Stimulated activated CD4-positive, alpha-beta T cell treated with anti-CD3 and anti-CD28 coated beads, Interleukin-1b, Interleukin-23, amount 100 ng/mL, for 48 hours (primary cell): ENCODE measurements around the gene CHID1.

ENCODE experiments used
- DNase-seq: peaks from one replicate; pipeline ENCODE4 v3.0.0-alpha.2; 2020

The CHID1 gene

GRCh38 chr11:910589-911030 is at the start of gene CHID1:
TSS of gene CHID1 (minus strand) at chr11:910810. CDS start at chr11:904816, 5,994 bp downstream.
- peak; percentile 85 for DNase-seq

- no peak for DNase-seq
These were observed 49.0 kb upstream of the CHID1 start for GRCh38 chr11:959608-960007.

GRCh38 chr11:959027-959426 is 48.4 kb upstream of the CHID1 start:
- no peak for DNase-seq

GRCh38 chr11:958101-958500 is 47.5 kb upstream of the CHID1 start:
- DNase-seq: no peak

- DNase-seq: no peak
These were observed 46.8 kb upstream of the CHID1 start for GRCh38 chr11:957212-957920.

GRCh38 chr11:955154-956063 is 44.8 kb upstream of the CHID1 start:
- DNase-seq: no peak

DNA sequence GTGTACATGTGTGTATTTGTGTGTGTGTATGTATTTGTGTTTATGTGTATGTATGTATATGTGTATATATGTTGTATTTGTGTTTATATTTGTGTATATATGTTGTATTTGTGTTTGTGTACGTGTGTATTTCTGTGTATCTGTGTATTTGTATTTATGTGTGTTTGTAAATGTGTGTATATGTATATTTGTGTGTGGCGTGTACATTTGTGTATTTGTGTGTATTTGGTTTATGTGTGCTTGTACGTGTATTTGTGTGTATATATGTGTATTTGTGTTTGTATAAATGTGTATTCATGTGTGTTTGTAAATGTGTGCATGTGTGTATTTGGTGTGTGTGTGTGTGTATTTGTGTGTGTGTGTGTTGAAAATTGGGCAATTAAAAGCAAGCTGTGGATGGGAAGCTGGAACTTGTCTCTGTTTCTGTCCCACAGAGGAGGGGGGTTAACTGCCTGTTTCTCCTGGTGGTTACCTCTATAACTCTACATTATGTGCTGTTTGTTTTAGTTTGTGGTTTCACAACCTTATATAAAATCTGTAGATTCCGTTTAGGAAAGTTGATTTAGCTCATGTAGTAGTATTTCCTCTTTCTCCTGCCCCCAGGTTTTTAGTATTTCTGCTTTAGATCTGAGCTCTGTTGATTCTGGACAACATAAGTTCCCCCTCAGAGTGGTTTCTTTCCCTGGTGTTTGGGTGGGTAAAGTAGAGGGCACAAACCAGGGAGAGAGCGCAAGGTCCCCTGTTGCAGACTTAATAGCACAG is 44.0 kb upstream of the CHID1 start:
- no peak for DNase-seq

DNA sequence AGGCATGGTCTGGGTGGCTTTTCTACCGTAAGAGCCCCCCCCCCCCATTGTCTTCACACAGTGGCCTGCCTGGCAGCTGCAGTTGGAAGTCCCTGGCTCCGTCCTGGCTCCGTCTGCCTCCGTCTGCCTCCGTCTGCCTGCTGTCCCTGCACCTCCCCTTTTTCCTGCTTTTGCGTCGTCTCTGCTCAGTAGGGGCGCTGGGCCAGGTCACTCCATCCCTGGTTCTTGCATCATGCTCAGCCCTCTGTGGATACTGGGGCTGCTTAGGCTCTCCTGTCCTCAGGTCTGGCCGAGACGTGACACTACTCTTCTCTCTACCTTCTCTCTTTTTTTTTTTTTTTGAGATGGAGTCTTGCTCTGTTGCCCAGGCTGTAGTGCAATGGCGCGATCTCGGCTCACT is 42.9 kb upstream of the CHID1 start:
- no peak for DNase-seq

DNA sequence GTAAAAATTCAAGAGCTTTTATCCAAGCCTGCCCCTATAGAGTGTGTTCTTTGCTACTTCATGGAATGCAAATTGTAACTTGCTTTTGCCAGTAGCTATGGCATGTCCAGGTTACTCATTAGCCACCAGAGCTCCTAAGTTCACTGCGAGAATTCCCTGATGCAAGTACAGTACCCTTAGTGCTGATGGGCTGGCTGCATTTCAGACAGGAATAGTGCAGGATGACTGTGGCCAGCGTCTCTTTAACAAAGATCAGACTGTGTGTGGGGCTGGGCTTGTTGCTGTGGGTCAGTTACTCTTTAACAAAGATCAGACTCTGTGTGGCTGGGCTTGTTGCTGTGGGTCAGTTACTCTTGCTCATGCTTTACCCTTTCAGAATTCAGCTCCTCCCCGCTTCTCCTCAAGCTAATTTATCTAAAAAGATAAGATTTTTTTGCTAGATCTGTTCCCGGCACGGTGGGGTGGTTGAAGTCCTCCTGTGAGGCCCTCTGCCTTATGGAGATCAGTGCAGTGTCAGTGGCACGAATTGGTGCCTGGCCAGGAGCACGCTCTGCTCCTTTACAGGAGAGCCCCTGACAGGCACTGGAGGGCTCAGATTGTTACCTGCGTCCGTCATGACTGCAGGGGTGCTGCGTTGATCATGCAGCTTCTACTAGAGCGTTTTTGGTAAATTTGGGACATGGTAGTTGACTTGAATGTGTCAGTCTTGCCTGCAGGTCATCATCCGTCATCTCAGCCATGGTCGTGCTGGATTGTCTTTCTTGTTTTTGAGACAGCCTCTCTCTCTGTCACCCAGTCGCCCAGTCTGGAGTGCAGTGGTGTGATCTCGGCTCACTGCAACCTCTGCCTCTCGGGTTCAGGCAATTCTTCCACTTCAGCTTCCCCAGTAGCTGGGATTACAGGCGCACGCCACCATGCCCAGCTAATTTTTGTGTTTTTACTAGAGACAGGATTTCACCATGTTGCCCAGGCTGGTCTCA is 42.1 kb upstream of the CHID1 start:
- no peak for DNase-seq

DNA sequence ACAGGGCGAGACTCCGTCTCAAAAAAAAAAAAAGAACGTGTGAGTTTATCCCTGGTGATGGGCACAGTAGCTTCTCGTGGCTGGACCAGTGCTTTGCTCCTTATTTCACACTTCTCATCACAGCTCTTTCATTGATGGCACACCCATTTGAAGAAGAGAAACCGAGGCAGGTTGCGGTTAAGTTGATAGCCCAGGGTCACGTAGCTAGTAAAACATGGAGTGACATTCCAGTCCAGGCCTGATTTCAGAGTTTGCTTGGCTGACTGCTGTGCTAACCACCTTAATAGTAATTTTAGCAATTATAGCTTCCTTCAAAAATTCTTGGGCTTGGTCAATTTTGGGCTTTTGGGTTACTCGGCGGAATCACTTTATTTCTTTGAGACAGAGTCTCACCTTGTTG is 40.9 kb upstream of the CHID1 start:
- DNase-seq: no peak

DNA sequence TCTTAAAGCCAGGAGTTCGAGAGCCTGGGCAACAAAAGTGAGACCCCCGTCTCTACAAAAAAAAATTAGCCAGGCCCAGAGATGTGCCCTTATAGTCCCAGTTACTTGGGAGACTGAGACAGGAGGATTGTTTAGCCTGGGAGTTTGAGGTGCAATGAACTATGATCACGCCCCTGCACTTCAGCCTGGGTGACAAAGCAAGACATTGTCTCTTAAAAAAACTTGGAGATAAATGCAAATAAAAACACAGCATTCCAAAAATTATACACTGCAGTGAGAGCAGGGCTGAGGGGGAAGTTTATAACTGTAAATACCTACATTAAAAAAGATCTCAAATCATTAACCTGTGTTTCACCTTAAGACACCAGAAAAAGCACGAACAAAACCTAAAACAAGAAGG is 37.1 kb upstream of the CHID1 start:
- DNase-seq: no peak

- no peak for DNase-seq
These were observed 35.4 kb upstream of the CHID1 start for GRCh38 chr11:945986-946385.

- no peak for DNase-seq
These were observed 34.3 kb upstream of the CHID1 start for GRCh38 chr11:944711-945470.

- no peak for DNase-seq
These were observed 32.2 kb upstream of the CHID1 start for GRCh38 chr11:942823-943222.

- DNase-seq: no peak
These were observed 30.0 kb upstream of the CHID1 start for GRCh38 chr11:940496-941135.

- no peak for DNase-seq
These were observed 27.2 kb upstream of the CHID1 start for GRCh38 chr11:937841-938261.

DNA sequence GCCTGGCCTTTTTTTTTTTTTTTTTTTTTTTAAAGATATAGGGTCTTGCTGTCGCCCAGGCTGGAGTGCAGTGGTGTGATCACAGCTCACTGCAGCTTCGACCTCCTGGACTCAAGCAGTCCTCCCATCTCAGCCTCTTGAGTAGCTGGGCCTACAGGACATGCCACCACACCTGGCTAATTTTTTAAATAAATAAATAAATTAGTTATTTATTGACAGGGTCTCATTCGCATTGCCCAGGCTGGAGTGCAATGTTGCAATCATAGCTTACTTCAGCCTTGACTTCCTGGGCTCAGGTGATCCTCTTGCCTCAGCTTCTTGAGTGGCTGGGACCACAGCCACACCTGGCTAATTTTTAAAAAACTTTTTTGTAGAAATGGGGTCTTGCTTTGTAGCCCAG is 25.6 kb upstream of the CHID1 start:
- DNase-seq: no peak

DNA sequence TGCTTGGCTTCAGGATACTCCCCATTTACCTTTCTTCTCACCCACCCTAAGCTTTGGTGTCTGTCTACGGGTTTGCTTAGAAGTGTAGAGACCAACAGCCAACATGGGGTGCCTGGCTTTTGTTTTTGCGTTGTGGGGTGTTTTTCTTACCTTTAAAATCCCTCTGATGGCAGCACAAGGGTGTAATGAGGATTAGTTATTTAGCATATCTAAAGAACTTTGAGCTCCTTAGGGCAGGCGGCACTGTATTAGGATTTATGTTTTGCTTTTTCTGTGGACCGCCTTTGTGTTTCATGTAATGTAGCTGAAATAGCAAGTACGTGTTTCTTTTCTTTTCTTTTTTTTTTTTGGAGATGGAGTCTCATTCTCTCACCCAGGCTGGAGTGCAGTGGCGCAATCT is 23.9 kb upstream of the CHID1 start:
- no peak for DNase-seq

GRCh38 chr11:933936-934335 is 23.3 kb upstream of the CHID1 start:
- DNase-seq: no peak

GRCh38 chr11:933142-933851 is 22.7 kb upstream of the CHID1 start:
- no peak for DNase-seq
